Endodermal cell (in vitro differentiated cells): ENCODE measurements around the gene TBC1D8. TPM values are rescaled to one million over a fixed set of nuclear protein-coding genes. Genes with fewer than 3 reads are reported as not detected.

ENCODE experiments used
- DNase-seq: peaks from one replicate; pipeline ENCODE4 v3.0.0-alpha.2; 2017
- H3K27ac ChIP-seq: 2 replicates; pipeline ENCODE4 v1.5.1; 2013; ENCODE audit warnings: mild to moderate bottlenecking, low read depth, low read length, moderate library complexity
- H3K27me3 ChIP-seq: 2 replicates; pipeline ENCODE4 v1.6.1; 2013; ENCODE audit warnings: mild to moderate bottlenecking, low read length, moderate library complexity; ENCODE audit not compliant: insufficient read depth, control insufficient read depth, poor library complexity, severe bottlenecking
- H3K36me3 ChIP-seq: 2 replicates; pipeline ENCODE4 v1.7.0; 2013; ENCODE audit warnings: mild to moderate bottlenecking, low read length, moderate library complexity; ENCODE audit not compliant: control insufficient read depth, insufficient read depth
- H3K4me1 ChIP-seq: one replicate; pipeline ENCODE4 v1.7.0; 2013; ENCODE audit warnings: low read length; ENCODE audit not compliant: control insufficient read depth, insufficient read depth
- H3K4me3 ChIP-seq: 2 replicates; pipeline ENCODE4 v1.5.1; 2013; ENCODE audit warnings: mild to moderate bottlenecking, low read length, moderate library complexity
- H3K9ac ChIP-seq: 2 replicates; pipeline ENCODE4 v1.6.1; 2013; ENCODE audit warnings: mild to moderate bottlenecking, low read length, moderate library complexity; ENCODE audit not compliant: poor library complexity, severe bottlenecking; ENCODE audit errors: extremely low read depth
- H3K9me3 ChIP-seq: 2 replicates; pipeline ENCODE4 v1.6.1; 2013; ENCODE audit warnings: mild to moderate bottlenecking, low read length, moderate library complexity; ENCODE audit not compliant: control insufficient read depth
- H3K27ac Mint-ChIP-seq: 2 replicates; pipeline ENCODE4 v1.8.0; 2020; ENCODE audit warnings: mixed read lengths
- H3K27me3 Mint-ChIP-seq: 2 replicates; pipeline ENCODE4 v1.8.0; 2021; ENCODE audit warnings: mild to moderate bottlenecking, mixed read lengths; ENCODE audit not compliant: insufficient read depth
- H3K36me3 Mint-ChIP-seq: 2 replicates; pipeline ENCODE4 v1.8.0; 2020; ENCODE audit warnings: low read depth, mixed read lengths
- H3K4me1 Mint-ChIP-seq: 2 replicates; pipeline ENCODE4 v1.8.0; 2020; ENCODE audit warnings: mixed read lengths
- H3K4me3 Mint-ChIP-seq: 2 replicates; pipeline ENCODE4 v1.8.0; 2020; ENCODE audit warnings: mild to moderate bottlenecking, moderate library complexity, mixed read lengths
- H3K9me3 Mint-ChIP-seq: 2 replicates; pipeline ENCODE4 v1.8.0; 2020; ENCODE audit warnings: mild to moderate bottlenecking, mixed read lengths
- CTCF ChIP-seq: fragments of 200-600 bp; sonication (generic); conservative IDR thresholded peaks from 2 replicates; pipeline ENCODE4 v1.5.0; 2021; ENCODE audit warnings: antibody characterized with exemption, mild to moderate bottlenecking
- WGBS, 2 experiments: methylation state at CpG; one replicate each; pipeline versions ENCODE4 v1.1.5 to v1.1.7; 2013; ENCODE audit warnings: missing lambda C conversion rate in 2 of 2, mixed read lengths in 1 of 2; ENCODE audit not compliant: insufficient coverage in 1 of 2, insufficient read length in 1 of 2; 5-methylcytosine and 5-hydroxymethylcytosine counted together
- total RNA-seq, 2 donors: library from RNA; stranded (reverse); fragmentation: NEBNext Ultra II Directional in 1 of 2; extraction: Animal tissue kit (Norgen Biotek cat#: 25700) in 1 of 2; gene quantifications; 2 replicates in 1 of 2; 3 replicates in 1 of 2; pipeline ENCODE4 v1.2.1, GENCODE V29; 2021

TBC1D8 gene
- total RNA-seq, 2 donors from 2014 or later: 14.4 to 14.5 TPM

- no peak overlapping the region for H3K4me3 Mint-ChIP-seq
- peaks cover 1% of the 10 kb centered on the region for H3K9me3 Mint-ChIP-seq
- TF ChIP-seq CTCF: no peak
- Histone ChIP-seq H3K9ac (no peak overlapping the region), H3K9me3 (no peaks in the 10 kb centered on the region), H3K27me3 (no peaks in the 10 kb centered on the region), H3K4me3 (no peak overlapping the region), H3K4me1 (no peaks in the 10 kb centered on the region), H3K27ac (no peak overlapping the region), H3K36me3 (no peaks in the 10 kb centered on the region)
- no peaks in the 10 kb centered on the region for H3K4me1 Mint-ChIP-seq
- WGBS, 2 experiments: 95% methylated on average over 9 to 13 of the region's 13 CpGs
- no peaks in the 10 kb centered on the region for H3K27me3 Mint-ChIP-seq
- DNase-seq: no peak
- H3K27ac Mint-ChIP-seq: no peak overlapping the region
- H3K36me3 Mint-ChIP-seq: no peaks in the 10 kb centered on the region
Observed at GRCh38 chr2:101130081-101130480, 21.1 kb downstream of the TBC1D8 start.

GRCh38 chr2:101127319-101128056, 23.7 kb downstream of the TBC1D8 start:
- H3K4me3 Mint-ChIP-seq: no peak overlapping the region
- no peaks in the 10 kb centered on the region for H3K9me3 ChIP-seq
- DNase-seq: no peak
- no peaks in the 10 kb centered on the region for H3K27me3 Mint-ChIP-seq
- H3K9me3 Mint-ChIP-seq: no peaks in the 10 kb centered on the region
- H3K36me3 ChIP-seq: no peaks in the 10 kb centered on the region
- no peaks in the 10 kb centered on the region for H3K36me3 Mint-ChIP-seq
- H3K4me1 Mint-ChIP-seq: peaks cover 5% of the 10 kb centered on the region
- no peak overlapping the region for H3K4me3 ChIP-seq
- no peak for TF ChIP-seq CTCF
- H3K4me1 ChIP-seq: no peaks in the 10 kb centered on the region
- no peak overlapping the region for H3K9ac ChIP-seq
- H3K27me3 ChIP-seq: no peaks in the 10 kb centered on the region
- WGBS, 2 experiments: 91 to 96% methylated on average over 4 to 5 of the region's 5 CpGs
- H3K27ac Mint-ChIP-seq: no peak overlapping the region
- H3K27ac ChIP-seq: no peak overlapping the region

GRCh38 chr2:101125808-101126207, 25.4 kb downstream of the TBC1D8 start:
- Histone ChIP-seq H3K27me3 (no peaks in the 10 kb centered on the region), H3K27ac (no peak overlapping the region), H3K9ac (no peak overlapping the region), H3K36me3 (no peaks in the 10 kb centered on the region), H3K4me3 (no peak overlapping the region), H3K4me1 (no peaks in the 10 kb centered on the region), H3K9me3 (no peaks in the 10 kb centered on the region)
- no peak overlapping the region for H3K4me3 Mint-ChIP-seq
- DNase-seq: no peak
- H3K4me1 Mint-ChIP-seq: peaks cover 5% of the 10 kb centered on the region
- no peak overlapping the region for H3K27ac Mint-ChIP-seq
- WGBS, 2 experiments: 94% methylated on average over 3 of the region's 3 CpGs
- H3K27me3 Mint-ChIP-seq: no peaks in the 10 kb centered on the region
- no peaks in the 10 kb centered on the region for H3K9me3 Mint-ChIP-seq
- no peak for TF ChIP-seq CTCF
- no peaks in the 10 kb centered on the region for H3K36me3 Mint-ChIP-seq
